Aorta (tissue), 5 donors: ENCODE data around the gene NELL1. TPM values are rescaled to one million over a fixed set of nuclear protein-coding genes. Genes with fewer than 3 reads are reported as not detected.

ENCODE experiments used
- ATAC-seq: fragments of 200-7000 bp; cut with Tn5 transposase; one replicate; pipeline ENCODE4 v1.9.1; 2022; ENCODE audit warnings: moderate library complexity; ENCODE audit not compliant: low FRiP score
- DNase-seq, 2 donors: peaks; one replicate each; pipeline ENCODE4 v3.0.0-alpha.2; 2020
- H3K27ac ChIP-seq, 2 donors: one replicate each; pipeline ENCODE4 v1.5.1; 2013; ENCODE audit warnings: low read length in 2 of 2, mild to moderate bottlenecking in 2 of 2, moderate library complexity in 2 of 2, control low read depth in 1 of 2, inconsistent platforms in 1 of 2, low read depth in 1 of 2
- H3K27me3 ChIP-seq, 2 donors: one replicate each; pipeline ENCODE4 v1.6.1; 2013; ENCODE audit warnings: control low read depth in 1 of 2, low read length in 1 of 2, mild to moderate bottlenecking in 1 of 2, moderate library complexity in 1 of 2; ENCODE audit not compliant: insufficient read depth in 2 of 2, control insufficient read depth in 1 of 2
- H3K36me3 ChIP-seq, 2 donors: one replicate each; pipeline ENCODE4 v1.6.1; 2013; ENCODE audit warnings: control low read depth in 1 of 2, low read length in 1 of 2, mild to moderate bottlenecking in 1 of 2; ENCODE audit not compliant: insufficient read depth in 2 of 2, control insufficient read depth in 1 of 2
- H3K4me1 ChIP-seq, 2 donors: one replicate each; pipeline ENCODE4 v1.6.1; 2013; ENCODE audit warnings: low read length in 2 of 2, control low read depth in 1 of 2, mild to moderate bottlenecking in 1 of 2, moderate library complexity in 1 of 2; ENCODE audit not compliant: insufficient read depth in 2 of 2, control insufficient read depth in 1 of 2
- H3K4me3 ChIP-seq, 2 donors: one replicate each; pipeline ENCODE4 v1.5.1; 2013; ENCODE audit warnings: low read length in 2 of 2, control low read depth in 1 of 2, mild to moderate bottlenecking in 1 of 2
- H3K9me3 ChIP-seq: one replicate; pipeline ENCODE4 v1.6.1; 2013; ENCODE audit warnings: mild to moderate bottlenecking, low read length; ENCODE audit not compliant: control insufficient read depth
- WGBS, 2 donors: extraction: QIAGEN DNeasy Blood & Tissue Kit; methylation state at CpG; one replicate each; pipeline ENCODE4 v1.1.7; 2013; 5-methylcytosine and 5-hydroxymethylcytosine counted together
- intact Hi-C, 2 donors: fragments of 100-400 bp; cut with DNase I; formaldehyde crosslinking; loops; one replicate each; pipeline versions ENCODE4 v1.14.2 to v1.15.0; 2022
- polyA plus RNA-seq, 2 donors: library from polyadenylated mRNA; stranded (reverse); fragments of 200-250 nt; gene quantifications; one replicate each; pipeline ENCODE4 v1.2.3, GENCODE V29; 2013
- total RNA-seq, 2 donors: library from RNA; stranded (reverse); fragmentation: NEBNext Ultra II Directional; extraction: Animal tissue kit (Norgen Biotek cat#: 25700); gene quantifications; one replicate each; pipeline ENCODE4 v1.2.1, GENCODE V29; 2021
- donor health status: healthy with polysubstance abuse.
- donor health status: Bipolar disorder and iron deficiency.
- donor health status: DM: no; HTN: no; CAD: no.
- donor health status: DM: no; HTN: no; CAD: no.
- donor health status: DM: yes; HTN: yes; CAD: no.

NELL1 gene
- total and polyA plus RNA-seq, 4 donors = 0.88 TPM; not detected in 3

- Histone ChIP-seq H3K27ac (no peak overlapping the region), H3K9me3 (no peaks in the 10 kb centered on the region), H3K27me3 (no peaks in the 10 kb centered on the region), H3K4me1 (no peaks in the 10 kb centered on the region), H3K4me3 (no peak overlapping the region), H3K36me3 (no peaks in the 10 kb centered on the region)
- DNase-seq (no peak), ATAC-seq (no peak)
- intact Hi-C loops = no loop called here
- WGBS, 2 donors = 3 to 7% methylated on average over 1 of the region's 1 CpG
Measured at GRCh38 chr11:21369947-21370346, 700.6 kb downstream of the NELL1 start.

GRCh38 chr11:21371044-21371443, 701.7 kb downstream of the NELL1 start:
- intact Hi-C loops = no loop called here
- Histone ChIP-seq H3K36me3 (no peaks in the 10 kb centered on the region), H3K27me3 (no peaks in the 10 kb centered on the region), H3K9me3 (no peaks in the 10 kb centered on the region), H3K4me1 (no peaks in the 10 kb centered on the region), H3K27ac (no peak overlapping the region), H3K4me3 (no peak overlapping the region)
- DNase-seq = no peak
- WGBS, 2 donors = 71 to 78% methylated on average over 5 of the region's 5 CpGs
- ATAC-seq = no peak

GRCh38 chr11:21372672-21373071, 703.3 kb downstream of the NELL1 start:
- Histone ChIP-seq H3K9me3 (no peaks in the 10 kb centered on the region), H3K27me3 (no peaks in the 10 kb centered on the region), H3K4me1 (no peaks in the 10 kb centered on the region), H3K27ac (no peak overlapping the region), H3K4me3 (no peak overlapping the region), H3K36me3 (no peaks in the 10 kb centered on the region)
- intact Hi-C loops = no loop called here
- ATAC-seq (no peak), DNase-seq (no peak)
- WGBS, 2 donors = 55 to 68% methylated on average over 1 of the region's 1 CpG

GRCh38 chr11:21374376-21374775, 705.0 kb downstream of the NELL1 start:
- no peak for ATAC-seq
- H3K27me3 ChIP-seq = peaks cover 0 to 2% of the 10 kb centered on the region in 2 donors
- DNase-seq = no peak
- no peaks in the 10 kb centered on the region for H3K36me3 ChIP-seq
- H3K27ac ChIP-seq = no peak overlapping the region
- H3K9me3 ChIP-seq = no peaks in the 10 kb centered on the region
- intact Hi-C loops = no loop called here
- no peak overlapping the region for H3K4me3 ChIP-seq
- 39 to 56% methylated on average over 5 of the region's 5 CpGs for WGBS, 2 donors
- no peaks in the 10 kb centered on the region for H3K4me1 ChIP-seq

- H3K27ac ChIP-seq = no peak overlapping the region
Measured at GRCh38 chr11:21385669-21386440, 716.5 kb downstream of the NELL1 start.

GRCh38 chr11:21390430-21390829, 721.0 kb downstream of the NELL1 start:
- 76 to 91% methylated on average over 5 of the region's 5 CpGs for WGBS, 2 donors
- no peak for ATAC-seq
- Histone ChIP-seq H3K36me3 (no peaks in the 10 kb centered on the region), H3K4me3 (no peak overlapping the region), H3K27ac (no peak overlapping the region), H3K27me3 (no peaks in the 10 kb centered on the region), H3K9me3 (no peaks in the 10 kb centered on the region), H3K4me1 (no peaks in the 10 kb centered on the region)
- DNase-seq = no peak
- intact Hi-C loops = no loop called here

More at GRCh38 chr11:21385669-21386440, 716.5 kb downstream of the NELL1 start:
- DNase-seq (no peak), ATAC-seq (no peak)
- intact Hi-C loops = no loop called here
- H3K4me3 ChIP-seq = no peak overlapping the region
- no peaks in the 10 kb centered on the region for H3K4me1 ChIP-seq
- no peaks in the 10 kb centered on the region for H3K9me3 ChIP-seq
- WGBS, 2 donors = 68 to 78% methylated on average over 4 of the region's 4 CpGs
- H3K36me3 ChIP-seq = no peaks in the 10 kb centered on the region
- H3K27me3 ChIP-seq = no peaks in the 10 kb centered on the region

GRCh38 chr11:21396342-21397008, 727.1 kb downstream of the NELL1 start:
- DNase-seq (no peak), ATAC-seq (no peak)
- intact Hi-C loops = no loop called here
- 32 to 35% methylated on average over 5 of the region's 5 CpGs for WGBS, 2 donors
- Histone ChIP-seq H3K27me3 (no peaks in the 10 kb centered on the region), H3K27ac (no peak overlapping the region), H3K9me3 (no peaks in the 10 kb centered on the region), H3K4me3 (no peak overlapping the region), H3K36me3 (no peaks in the 10 kb centered on the region), H3K4me1 (no peaks in the 10 kb centered on the region)

GRCh38 chr11:21398195-21398594, 728.8 kb downstream of the NELL1 start:
- Histone ChIP-seq H3K4me3 (no peak overlapping the region), H3K9me3 (no peaks in the 10 kb centered on the region), H3K27ac (no peak overlapping the region), H3K4me1 (no peaks in the 10 kb centered on the region), H3K27me3 (no peaks in the 10 kb centered on the region), H3K36me3 (no peaks in the 10 kb centered on the region)
- DNase-seq (no peak), ATAC-seq (no peak)
- WGBS, 2 donors = 74 to 79% methylated on average over 3 of the region's 3 CpGs
- intact Hi-C loops = no loop called here

- Histone ChIP-seq H3K4me3 (no peak overlapping the region), H3K27ac (no peak overlapping the region), H3K36me3 (no peaks in the 10 kb centered on the region), H3K4me1 (no peaks in the 10 kb centered on the region), H3K27me3 (no peaks in the 10 kb centered on the region), H3K9me3 (no peaks in the 10 kb centered on the region)
- DNase-seq = no peak
- no peak for ATAC-seq
- intact Hi-C loops = no loop called here
- 46 to 63% methylated on average over 1 of the region's 1 CpG for WGBS, 2 donors
Measured at GRCh38 chr11:21401496-21401895, 732.1 kb downstream of the NELL1 start.
